ENCODE measurements around the gene HSPG2. TPM values are rescaled to one million over a fixed set of nuclear protein-coding genes. Genes with fewer than 3 reads are reported as not detected.
A peak's percentile ranks its signal among the peaks of the same experiment; 100 is the strongest.

HSPG2 gene
- total and polyA plus RNA-seq, 11 donors: 164 to 608 (median 304) TPM

DNA sequence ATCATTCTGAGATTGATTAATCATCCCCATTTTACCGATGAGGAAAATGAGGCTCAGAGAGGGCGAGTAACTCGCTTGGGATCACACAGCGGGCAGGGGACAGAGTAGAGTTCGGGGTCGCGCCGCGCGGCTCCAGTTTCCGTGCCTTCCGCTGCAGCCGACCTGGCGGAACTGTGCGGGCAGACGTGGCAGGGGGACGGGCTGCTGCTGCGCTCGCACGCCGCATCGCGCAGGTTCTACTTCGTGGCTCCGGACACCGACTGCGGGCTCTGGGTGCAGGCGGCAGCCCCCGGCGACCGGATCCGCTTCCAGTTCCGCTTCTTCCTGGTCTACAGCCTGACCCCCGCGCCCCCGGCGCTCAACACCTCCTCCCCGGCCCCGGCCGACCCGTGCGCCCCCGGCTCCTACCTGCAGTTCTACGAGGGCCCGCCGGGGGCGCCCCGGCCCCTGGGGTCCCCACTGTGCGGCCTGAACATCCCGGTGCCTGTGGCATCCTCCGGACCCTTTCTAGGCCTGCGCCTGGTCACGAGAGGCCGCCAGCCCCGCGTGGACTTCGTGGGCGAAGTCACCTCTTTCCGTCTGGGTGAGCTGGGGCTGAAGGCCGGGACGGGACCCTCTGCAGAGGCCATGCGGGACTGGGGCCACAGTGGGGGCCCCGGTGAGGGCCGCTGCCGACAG lies 122.7 kb downstream of the HSPG2 start:
- Histone ChIP-seq H3K36me3 (peaks cover 0 to 4% (median 0%) of the 10 kb centered on the region in 9 donors), H3K4me1 (peaks cover 0 to 32% (median 7%) of the 10 kb centered on the region in 12 donors), H3K4me3 (peak overlapping the region; percentile 11 to 55 (median 46)), H3K9me3 (peaks cover 0 to 4% (median 0%) of the 10 kb centered on the region in 12 donors), H3K27ac (no peak overlapping the region), H3K27me3 (peaks cover 0 to 14% (median 0%) of the 10 kb centered on the region in 9 donors)
- 11 to 22% (median 16%) methylated on average over 34 to 65 of the region's 65 CpGs for WGBS, 4 donors
- DNase-seq: peak in 1 of 5 donors; percentile 30
- no peak for TF ChIP-seq POLR2A (IDR thresholded peaks at IDR 0.05)
- TF ChIP-seq, protein P1, sequence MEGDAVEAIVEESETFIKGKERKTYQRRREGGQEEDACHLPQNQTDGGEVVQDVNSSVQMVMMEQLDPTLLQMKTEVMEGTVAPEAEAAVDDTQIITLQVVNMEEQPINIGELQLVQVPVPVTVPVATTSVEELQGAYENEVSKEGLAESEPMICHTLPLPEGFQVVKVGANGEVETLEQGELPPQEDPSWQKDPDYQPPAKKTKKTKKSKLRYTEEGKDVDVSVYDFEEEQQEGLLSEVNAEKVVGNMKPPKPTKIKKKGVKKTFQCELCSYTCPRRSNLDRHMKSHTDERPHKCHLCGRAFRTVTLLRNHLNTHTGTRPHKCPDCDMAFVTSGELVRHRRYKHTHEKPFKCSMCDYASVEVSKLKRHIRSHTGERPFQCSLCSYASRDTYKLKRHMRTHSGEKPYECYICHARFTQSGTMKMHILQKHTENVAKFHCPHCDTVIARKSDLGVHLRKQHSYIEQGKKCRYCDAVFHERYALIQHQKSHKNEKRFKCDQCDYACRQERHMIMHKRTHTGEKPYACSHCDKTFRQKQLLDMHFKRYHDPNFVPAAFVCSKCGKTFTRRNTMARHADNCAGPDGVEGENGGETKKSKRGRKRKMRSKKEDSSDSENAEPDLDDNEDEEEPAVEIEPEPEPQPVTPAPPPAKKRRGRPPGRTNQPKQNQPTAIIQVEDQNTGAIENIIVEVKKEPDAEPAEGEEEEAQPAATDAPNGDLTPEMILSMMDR (IDR thresholded peaks at IDR 0.05): peak; percentile 37 to 73 (median 54)
- intact Hi-C loops (cut with DNase I): no loop called here
- peak in 3 of 4 donors; percentile 21 to 37 (median 35) for ATAC-seq

DNA sequence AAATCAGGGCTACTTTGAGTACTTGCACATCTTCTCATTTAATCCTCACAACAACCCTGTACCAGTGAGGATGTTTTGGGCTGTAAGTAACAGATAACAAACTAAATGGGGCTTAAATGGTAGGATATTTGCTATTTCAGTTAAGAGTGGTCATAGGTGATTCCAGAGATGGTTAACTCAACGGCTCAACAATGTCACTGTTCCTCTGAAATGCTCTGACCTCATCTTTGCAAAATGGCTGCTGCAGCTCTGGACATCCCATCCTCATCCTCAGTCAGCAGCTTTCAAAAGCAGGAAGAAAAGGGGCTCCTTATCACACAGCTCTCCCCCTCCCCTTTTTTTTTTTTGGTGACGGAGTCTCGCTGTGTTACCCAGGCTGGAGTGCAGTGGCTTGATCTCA lies 123.6 kb downstream of the HSPG2 start:
- no peak overlapping the region for H3K4me3 ChIP-seq
- WGBS, 4 donors: 92 to 100% (median 94%) methylated on average over 3 of the region's 3 CpGs
- H3K4me1 ChIP-seq: peaks cover 0 to 31% (median 7%) of the 10 kb centered on the region in 12 donors
- no peak for ATAC-seq
- DNase-seq: no peak
- H3K27ac ChIP-seq: no peak overlapping the region
- peaks cover 0 to 14% (median 0%) of the 10 kb centered on the region in 9 donors for H3K27me3 ChIP-seq
- peaks cover 0 to 4% (median 0%) of the 10 kb centered on the region in 12 donors for H3K9me3 ChIP-seq
- TF ChIP-seq, protein P1 (IDR thresholded peaks at IDR 0.05): no peak
- TF ChIP-seq POLR2A (IDR thresholded peaks at IDR 0.05): no peak
- intact Hi-C loops (cut with DNase I): no loop called here
- H3K36me3 ChIP-seq: peaks cover 0 to 4% (median 0%) of the 10 kb centered on the region in 9 donors

DNA sequence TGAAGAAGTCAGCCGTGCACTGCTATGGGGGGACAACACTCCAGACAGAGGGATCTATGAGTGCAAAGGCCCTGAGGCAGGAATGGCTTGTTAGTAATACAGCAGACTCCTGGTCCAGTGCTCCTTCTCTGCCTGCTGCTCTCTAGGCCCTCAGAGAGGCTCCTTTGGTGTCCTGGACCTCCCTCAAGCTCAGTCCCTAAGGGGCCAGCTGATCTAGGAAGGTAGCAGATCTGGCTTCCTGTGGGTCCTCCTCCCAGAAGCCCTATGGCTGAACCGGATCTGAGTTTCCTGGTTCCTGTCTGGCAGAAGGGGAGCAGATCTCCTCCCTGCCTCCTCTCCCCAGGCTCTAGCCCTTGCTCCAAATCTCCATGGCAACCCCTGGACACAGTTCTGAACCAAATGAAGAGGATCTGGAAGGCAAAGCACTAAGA lies 125.2 kb downstream of the HSPG2 start, which contains the start of gene LDLRAD2:
TSS of gene LDLRAD2 (plus strand) at position 391 of the 431 bp plus-strand sequence. CDS start 187 bp downstream, outside the sequence.
- ATAC-seq (peak in 2 of 4 donors; percentile 8 to 56), DNase-seq (no peak)
- Histone ChIP-seq H3K9me3 (peaks cover 0 to 4% (median 0%) of the 10 kb centered on the region in 12 donors), H3K4me3 (no peak within 1 kb of the TSS), H3K4me1 (peaks cover 0 to 27% (median 6%) of the 10 kb centered on the region in 12 donors), H3K36me3 (no peaks in the 10 kb centered on the region), H3K27me3 (peaks cover 0 to 14% (median 0%) of the 10 kb centered on the region in 9 donors), H3K27ac (no peak within 1 kb of the TSS)
- 47 to 67% (median 61%) methylated on average over 2 of the region's 2 CpGs for WGBS, 4 donors
- intact Hi-C loops (cut with DNase I): no loop called here
- TF ChIP-seq POLR2A (IDR thresholded peaks at IDR 0.05): no peak
- TF ChIP-seq, protein P1 (IDR thresholded peaks at IDR 0.05): no peak

DNA sequence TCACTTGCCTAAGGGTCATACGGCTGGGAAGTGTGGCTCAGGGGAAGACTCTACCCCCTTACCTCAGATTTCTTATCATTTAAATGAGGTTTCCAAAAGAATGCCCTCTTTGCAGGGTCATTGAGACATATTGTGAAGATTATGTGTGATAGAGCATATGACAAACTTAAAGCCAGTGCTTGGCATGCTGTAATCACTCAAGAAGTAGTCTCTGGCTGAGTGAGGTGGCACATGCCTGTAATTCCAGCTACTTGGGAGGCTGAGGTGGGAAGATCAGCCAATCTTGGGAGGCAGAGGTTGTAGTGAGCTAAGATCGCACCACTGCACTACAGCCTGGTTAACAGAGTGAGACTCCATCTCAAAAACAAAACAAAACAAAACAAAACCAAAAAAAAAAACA lies 132.6 kb downstream of the HSPG2 start:
- intact Hi-C loops (cut with DNase I): no loop called here
- Histone ChIP-seq H3K36me3 (no peaks in the 10 kb centered on the region), H3K9me3 (no peaks in the 10 kb centered on the region), H3K4me1 (no peaks in the 10 kb centered on the region), H3K4me3 (no peak overlapping the region), H3K27ac (no peak overlapping the region), H3K27me3 (no peaks in the 10 kb centered on the region)
- ATAC-seq (no peak), DNase-seq (no peak)
- TF ChIP-seq, protein P1 (IDR thresholded peaks at IDR 0.05): no peak
- no peak for TF ChIP-seq POLR2A (IDR thresholded peaks at IDR 0.05)
- WGBS, 4 donors: 71 to 80% (median 76%) methylated on average over 2 of the region's 2 CpGs
